HCEC 1CT (cell line): ENCODE results near the gene SLC46A3.
"Not testable (repeated sequence)": the region's sequence is repeated elsewhere in the genome, so short reads cannot be mapped to it uniquely, and the experiment has no call there.

Experiments
- DNase-seq: peaks from one replicate; pipeline ENCODE4 v3.0.0-alpha.2; 2017

The SLC46A3 gene

GRCh38 chr13:28729541-28729940 is 10.8 kb upstream of the SLC46A3 start:
- DNase-seq, result no peak

GRCh38 chr13:28728642-28729041 is 9.9 kb upstream of the SLC46A3 start:
- no peak for DNase-seq

DNA sequence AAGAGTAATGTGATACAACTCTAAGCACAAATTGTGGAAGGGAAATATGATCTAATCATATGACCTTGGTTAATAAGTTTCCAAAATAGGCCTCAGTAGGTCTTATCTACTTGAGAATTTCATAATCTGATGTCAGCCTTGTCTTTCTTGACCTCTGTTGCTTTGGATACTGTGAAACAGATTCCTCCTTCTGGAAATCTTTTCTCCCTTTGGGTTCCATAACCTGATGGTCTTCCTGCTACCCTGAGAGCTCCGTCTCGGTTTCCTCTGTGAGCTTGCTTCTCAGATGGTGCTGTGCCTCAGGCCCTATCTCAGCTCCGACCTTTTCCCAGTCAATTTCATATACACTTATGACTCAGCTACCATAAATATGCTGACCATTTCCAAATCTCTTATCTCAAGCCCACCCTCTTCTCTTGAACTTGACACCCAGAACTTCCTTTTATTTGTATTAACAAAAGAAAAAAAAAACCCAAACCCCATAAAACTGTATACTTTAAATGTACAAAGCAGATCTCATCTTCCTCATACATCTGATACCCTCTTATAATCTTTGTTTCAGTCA is 6.4 kb upstream of the SLC46A3 start:
- DNase-seq, result no peak

- no peak for DNase-seq
Measured at GRCh38 chr13:28723806-28724205, 5.0 kb upstream of the SLC46A3 start.

GRCh38 chr13:28719227-28720055 is 671 bp upstream of the SLC46A3 start:
- DNase-seq, result peak; percentile 75

DNA sequence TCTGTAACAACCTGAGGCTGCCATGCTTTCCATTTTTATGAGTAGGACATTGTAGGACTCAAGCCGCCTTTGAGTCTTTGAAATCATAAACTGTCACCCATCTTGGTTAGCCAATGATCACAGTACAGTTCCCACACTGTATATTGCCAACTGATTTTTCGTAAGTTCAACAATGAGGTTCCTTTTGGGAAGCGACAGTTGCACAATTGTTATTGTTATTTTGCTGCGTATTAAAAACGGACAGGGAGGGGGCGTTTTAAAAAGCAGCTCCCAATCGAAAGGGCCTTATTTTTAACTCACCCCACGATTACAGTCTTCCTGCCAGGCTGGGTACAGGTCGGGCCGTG is 601 bp downstream of the SLC46A3 start:
- no peak for DNase-seq

GRCh38 chr13:28717170-28717569 is 1.6 kb downstream of the SLC46A3 start:
- no peak for DNase-seq

GRCh38 chr13:28716511-28716910 is 2.3 kb downstream of the SLC46A3 start:
- peak; percentile 74 for DNase-seq

- DNase-seq, result no peak
Measured at GRCh38 chr13:28714651-28715050, 4.1 kb downstream of the SLC46A3 start.

GRCh38 chr13:28710161-28710560 is 8.6 kb downstream of the SLC46A3 start:
- DNase-seq, result no peak

- DNase-seq, result peak; percentile 86
Measured at GRCh38 chr13:28707629-28708427, 10.9 kb downstream of the SLC46A3 start.

DNA sequence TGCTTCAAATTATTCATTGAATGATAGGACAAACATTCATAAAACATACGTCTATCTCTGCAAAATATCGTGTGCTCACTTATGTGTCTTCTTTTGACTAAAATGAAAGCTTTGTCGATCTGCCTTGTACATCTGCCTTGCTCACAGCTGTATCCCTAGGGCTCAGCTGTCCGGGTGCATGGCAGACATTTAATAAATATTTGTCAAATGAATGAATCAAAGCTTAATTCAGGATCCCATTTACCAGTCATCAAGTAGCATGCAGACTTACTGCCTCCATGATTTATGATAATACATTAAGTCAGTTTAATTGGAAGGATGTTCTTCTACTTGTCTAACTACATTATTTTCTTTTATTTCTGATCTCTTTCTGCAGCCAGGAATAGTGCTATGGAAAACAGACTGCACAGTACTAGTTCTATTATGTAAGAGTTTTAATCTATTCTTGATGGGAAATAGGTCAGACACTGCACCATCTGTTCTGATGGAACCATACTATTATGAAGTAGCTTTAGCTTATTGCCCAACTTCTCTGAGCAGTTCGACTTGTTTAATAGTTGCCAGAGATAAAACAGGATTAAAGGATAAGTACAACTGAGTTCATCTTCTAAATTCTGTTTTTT is 13.2 kb downstream of the SLC46A3 start:
- peak; percentile 10 for DNase-seq

DNA sequence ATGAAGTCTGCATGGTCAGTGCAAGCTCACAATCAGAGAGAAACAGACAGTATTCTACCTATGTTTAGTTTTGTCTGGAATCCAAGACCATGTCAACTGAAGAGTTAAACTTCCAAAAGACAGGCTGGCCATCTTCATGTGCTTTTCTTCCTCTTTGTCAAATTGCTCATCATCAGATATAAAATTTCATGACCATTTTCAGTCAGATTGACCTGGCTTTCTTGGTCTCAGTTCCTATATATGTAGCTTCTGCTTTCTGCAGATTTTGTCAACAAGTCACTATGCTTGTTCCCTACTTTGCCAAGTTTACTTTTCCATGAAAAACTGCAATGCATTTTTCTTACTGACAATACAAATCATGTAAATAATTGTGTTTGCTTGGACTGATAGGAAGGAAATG is 13.9 kb downstream of the SLC46A3 start:
- no peak for DNase-seq

DNA sequence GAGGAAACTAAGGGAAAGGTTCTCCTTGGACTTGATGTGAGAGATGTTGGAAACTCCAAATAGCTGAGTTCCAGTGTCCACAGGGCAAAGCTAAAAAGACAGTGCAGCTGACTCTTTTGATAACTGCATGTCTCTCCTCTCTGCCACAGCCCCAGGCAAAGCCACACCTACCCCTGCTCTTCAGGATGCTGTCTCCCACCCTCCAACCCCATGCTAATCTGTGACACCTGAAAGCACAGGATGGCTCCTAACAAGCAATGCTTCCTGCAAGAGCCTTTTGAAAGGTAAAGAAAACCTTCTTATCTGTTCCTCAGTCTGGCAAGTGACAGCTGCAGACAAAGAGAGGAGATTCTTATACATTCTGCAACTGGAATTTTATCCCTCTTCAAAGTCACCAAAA is 14.5 kb downstream of the SLC46A3 start:
- DNase-seq, result no peak

GRCh38 chr13:28699246-28699645 is 19.5 kb downstream of the SLC46A3 start:
- no peak for DNase-seq

DNA sequence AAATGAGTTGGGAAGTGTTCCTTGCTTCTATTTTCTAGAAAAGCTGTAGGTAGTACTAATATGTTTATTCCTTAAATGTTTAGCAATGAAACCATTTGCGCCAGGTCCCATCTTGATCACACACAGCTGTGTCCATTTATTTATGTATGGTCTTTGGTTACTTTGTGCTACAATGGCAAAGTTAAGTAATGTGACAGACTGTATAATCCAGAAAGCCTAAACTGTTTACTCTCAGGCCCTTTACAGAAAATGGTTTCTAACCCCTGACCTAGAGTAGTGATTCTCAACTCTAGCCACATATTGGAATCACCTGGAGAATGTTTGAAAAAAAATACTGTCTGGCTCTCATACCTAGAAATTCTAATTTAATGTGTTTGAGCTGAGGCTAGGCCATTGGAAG is 21.3 kb downstream of the SLC46A3 start:
- no peak for DNase-seq

GRCh38 chr13:28693605-28694491 is 24.9 kb downstream of the SLC46A3 start:
- peak; percentile 35 for DNase-seq

GRCh38 chr13:28685892-28686291 is 32.9 kb downstream of the SLC46A3 start:
- no peak for DNase-seq

- no peak for DNase-seq
Measured at GRCh38 chr13:28685114-28685513, 33.7 kb downstream of the SLC46A3 start.

DNA sequence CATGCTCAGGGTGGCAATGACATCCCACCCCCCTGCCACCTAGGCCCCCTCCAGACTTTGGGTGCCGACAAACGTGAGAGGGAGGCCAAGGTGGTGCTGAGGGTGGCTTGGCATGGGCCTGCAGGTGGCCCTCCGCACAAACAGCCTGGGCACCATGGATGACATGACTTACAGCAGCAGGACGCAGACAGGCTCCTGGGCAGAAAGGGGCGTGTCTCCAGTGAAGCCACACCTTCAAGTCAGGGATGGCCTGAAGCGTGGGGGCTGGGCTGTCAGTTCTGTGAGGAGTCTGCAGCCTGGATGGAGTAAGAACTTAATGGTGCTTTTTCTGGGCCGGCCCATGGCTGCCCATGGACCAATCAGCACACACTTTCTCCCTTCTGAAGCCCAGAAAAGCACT is 34.5 kb downstream of the SLC46A3 start:
- DNase-seq, result no peak

- not testable (repeated sequence) for DNase-seq
Measured at GRCh38 chr13:28683169-28683568, 35.6 kb downstream of the SLC46A3 start.

DNA sequence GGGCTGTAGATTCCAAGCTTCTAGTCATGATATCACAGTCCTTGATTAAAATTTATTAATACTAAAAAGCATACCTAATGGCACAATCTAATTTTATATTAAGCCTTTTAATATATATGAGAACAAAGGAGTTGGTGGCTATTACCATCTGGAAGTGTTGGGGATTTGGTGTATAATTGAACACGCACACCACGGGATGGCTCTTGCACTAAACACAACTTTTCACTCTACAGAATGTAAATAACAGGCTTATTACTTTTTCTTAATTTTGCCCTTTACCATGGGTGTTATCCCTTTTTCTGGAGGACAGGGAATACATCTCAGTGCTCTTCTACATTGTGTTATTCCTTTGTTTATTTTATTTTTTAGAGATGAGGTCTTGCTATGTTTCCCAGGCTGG is 38.2 kb downstream of the SLC46A3 start:
- DNase-seq, result no peak
